NCI-H187 treated with DMSO at 0.1 percent for 48 hours (cell line): ENCODE results near the gene EFHC2.

Source experiments
- DNase-seq: peaks from one replicate; lab custom pipeline; 2025; lab: John Stamatoyannopoulos, UW

Gene EFHC2, protein sequence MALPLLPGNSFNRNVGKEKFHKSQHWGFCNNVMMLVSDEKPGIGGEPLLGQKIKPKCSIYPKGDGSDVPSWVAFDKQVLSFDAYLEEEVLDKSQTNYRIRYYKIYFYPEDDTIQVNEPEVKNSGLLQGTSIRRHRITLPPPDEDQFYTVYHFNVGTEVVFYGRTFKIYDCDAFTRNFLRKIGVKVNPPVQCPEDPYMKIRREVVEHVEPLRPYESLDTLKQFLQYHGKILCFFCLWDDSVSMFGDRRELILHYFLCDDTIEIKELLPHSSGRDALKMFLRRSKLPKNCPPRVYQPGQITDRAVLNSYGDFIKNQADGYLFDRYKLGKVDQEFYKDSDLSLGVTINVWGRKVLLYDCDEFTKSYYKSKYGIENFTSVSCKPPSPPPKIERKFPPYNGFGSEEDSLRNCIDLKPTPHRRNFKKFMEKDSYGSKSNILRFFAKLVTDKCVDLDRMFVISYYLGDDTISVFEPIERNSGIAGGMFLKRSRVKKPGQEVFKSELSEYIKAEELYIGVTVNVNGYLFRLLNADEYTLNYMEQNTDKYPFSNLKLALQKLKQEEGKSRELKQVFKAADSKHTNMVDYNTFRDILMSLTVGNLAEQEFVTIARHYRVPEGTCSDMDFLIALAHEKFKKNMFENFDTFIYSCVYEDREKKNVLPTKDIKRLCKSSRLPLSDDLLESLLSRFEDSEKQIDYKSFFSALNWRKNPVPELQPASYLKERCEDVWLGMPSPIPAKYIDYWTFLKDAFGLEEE

GRCh38 chrX:44343412-44344141 is at the start of gene EFHC2:
TSS of gene EFHC2 (minus strand) at chrX:44343672. CDS start at chrX:44343588, 84 bp downstream.
- no peak for DNase-seq

DNA sequence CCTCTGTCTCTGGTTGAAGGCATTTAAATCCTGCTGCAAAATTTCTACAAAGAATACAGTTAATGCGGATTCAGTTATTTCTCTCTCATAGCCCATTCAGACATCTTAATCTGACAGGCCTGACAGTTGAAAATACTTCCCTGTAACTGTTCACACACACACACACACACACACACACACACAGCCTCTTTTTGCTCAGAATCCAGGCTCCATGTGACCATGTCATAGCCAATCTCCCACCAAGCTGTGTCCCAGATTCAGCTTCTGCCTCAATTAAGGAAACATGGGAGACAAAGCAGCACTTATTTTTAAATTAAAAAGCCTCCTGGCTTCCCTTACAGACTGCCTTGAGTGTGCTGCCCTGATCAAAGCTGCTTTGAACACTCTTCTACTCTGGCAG is 49.3 kb upstream of the EFHC2 start:
- DNase-seq, result no peak

- DNase-seq, result no peak
Observed at GRCh38 chrX:44384688-44385338, 41.3 kb upstream of the EFHC2 start.

GRCh38 chrX:44382871-44383270 is 39.4 kb upstream of the EFHC2 start:
- DNase-seq, result no peak

- no peak for DNase-seq
Observed at GRCh38 chrX:44352758-44353157, 9.3 kb upstream of the EFHC2 start.

GRCh38 chrX:44349561-44349960 is 6.1 kb upstream of the EFHC2 start:
- no peak for DNase-seq

DNA sequence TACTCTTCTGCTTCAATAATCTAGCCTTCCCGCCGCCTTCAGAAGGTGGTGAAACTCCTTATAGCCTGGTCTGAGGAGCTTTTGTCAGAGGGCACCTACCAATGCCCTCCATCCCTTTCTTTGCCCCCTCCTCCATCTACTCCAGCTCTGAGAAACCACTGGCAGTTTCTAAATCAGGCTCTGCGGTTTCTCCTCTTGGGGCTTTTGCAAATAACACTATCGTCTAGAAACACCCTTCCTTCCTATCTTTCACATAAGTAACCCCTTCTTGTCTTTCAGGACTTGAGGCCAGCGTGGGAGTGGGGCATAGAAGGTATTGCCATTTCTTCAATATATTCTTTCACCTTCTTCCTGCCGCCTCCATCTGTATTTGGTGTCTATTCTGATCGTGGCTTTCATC is 1.2 kb upstream of the EFHC2 start:
- no peak for DNase-seq

- no peak for DNase-seq
Observed at GRCh38 chrX:44344194-44344593, 722 bp upstream of the EFHC2 start.

DNA sequence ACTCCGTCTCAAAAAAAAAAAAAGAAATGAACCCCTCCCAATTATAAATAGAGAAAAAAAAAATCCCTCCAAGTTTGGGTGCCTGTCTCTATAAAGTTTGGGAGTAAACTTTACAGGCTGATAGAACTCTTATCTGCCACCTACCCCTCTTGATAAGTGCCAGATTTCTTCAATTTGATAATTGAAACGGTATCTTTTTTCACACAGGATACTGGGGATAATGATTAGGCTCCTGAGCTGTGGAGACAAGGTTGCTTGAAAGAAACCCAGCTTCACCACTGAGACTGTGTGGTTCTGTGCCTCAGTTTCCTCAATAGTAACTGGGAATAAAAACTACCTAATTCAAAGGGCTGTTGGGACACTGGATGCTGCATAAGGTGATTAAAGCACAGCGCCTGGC is 606 bp downstream of the EFHC2 start:
- no peak for DNase-seq

- no peak for DNase-seq
Observed at GRCh38 chrX:44338361-44338760, 5.1 kb downstream of the EFHC2 start.

GRCh38 chrX:44332437-44332836 is 11.0 kb downstream of the EFHC2 start:
- DNase-seq, result no peak

DNA sequence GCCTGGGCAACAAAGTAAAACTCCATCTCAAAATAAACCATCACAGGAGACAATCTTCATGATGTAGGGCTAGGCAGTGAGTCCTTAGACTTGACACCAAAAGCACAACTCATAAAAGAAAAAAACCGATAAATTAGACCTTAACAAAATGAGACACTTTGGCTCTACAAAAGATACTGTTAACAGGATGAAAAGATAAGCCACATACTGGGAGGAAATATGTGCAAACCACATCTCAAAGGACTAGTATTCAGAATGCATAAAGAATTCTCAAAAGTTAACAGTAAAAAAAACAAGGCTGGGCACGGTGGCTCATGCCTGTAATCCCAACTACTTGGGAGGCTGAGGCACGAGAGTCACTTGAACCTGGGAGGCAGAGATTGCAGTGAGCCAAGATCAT is 13.2 kb downstream of the EFHC2 start:
- no peak for DNase-seq

DNA sequence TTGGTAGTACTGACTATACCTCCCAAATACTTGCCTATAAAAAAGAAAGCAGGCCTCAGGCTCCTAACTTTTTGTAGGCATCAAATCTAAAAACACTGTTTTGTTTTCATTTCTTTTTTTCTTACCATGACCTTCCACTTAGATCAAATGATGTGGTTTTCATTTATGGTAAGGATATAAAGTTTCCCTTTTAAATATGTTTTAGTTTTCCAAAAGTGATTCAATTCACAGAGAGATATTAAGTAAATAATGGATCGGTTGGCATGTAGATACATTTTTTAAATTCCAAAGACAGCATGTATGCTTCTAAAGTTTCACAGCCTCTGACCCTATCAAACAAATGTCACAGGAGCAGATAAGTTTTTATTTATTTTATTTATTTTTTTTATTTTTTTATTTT is 23.9 kb downstream of the EFHC2 start:
- DNase-seq, result no peak

GRCh38 chrX:44317181-44317580 is 26.3 kb downstream of the EFHC2 start:
- DNase-seq, result no peak

- DNase-seq, result no peak
Observed at GRCh38 chrX:44314808-44315207, 28.7 kb downstream of the EFHC2 start.

DNA sequence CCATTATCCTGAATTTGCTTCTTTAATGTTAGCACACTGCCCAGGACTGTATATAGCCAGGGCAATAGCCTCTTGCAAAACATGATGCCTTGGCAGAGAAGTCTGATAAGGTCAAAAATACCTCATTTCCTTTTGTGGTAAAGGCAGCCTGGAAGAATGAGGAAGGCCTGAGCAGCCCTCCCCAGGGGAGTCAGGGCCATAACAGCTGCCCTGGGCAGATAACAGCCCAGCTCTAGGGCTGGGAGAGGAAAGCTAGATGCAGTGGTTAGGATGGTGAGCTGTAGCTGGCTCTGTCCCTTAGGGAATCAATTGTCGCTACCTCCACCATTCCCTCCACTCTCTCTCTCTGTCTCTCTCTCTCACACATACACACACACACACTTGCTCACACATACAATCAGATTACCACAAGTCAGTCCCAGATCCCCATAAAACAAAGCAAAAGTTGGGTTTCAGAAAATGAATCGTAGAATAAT is 29.2 kb downstream of the EFHC2 start:
- no peak for DNase-seq

DNA sequence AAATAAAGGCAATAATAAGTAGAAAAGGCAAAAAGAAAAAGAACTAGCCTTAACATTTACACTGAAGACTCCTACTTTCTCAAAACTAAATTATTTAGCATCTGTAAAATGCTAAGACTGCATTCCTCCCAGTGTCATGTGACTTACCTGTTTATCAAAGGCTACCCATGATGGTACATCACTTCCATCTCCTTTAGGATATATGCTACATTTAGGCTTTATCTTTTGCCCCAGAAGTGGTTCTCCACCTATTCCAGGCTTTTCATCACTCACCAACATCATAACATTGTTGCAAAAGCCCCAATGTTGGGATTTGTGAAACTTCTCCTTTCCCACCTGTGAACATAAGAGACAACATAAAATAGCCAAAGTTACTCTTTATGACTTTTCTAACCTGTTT is 31.1 kb downstream of the EFHC2 start:
- DNase-seq, result no peak

DNA sequence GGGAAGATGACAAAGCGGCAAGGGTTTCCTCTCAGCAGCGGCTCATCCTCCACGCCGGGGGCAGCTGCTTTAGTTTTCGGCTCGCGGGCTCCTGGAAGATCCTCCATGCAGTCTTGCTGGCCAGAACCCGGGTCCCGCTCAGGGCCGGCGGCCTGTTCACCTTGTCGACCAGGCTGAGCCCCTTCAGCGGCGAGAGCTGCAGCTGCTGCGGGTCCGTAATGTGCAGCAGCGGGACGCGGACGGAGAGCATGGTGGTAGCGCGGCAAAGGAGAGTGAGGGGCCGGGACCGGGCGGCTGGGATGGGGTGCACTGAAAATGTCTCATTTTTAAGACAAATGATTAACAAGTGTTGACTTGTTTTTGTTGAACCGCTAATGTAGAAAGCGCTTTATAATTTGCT is 33.2 kb downstream of the EFHC2 start:
- no peak for DNase-seq

- no peak for DNase-seq
Observed at GRCh38 chrX:44308869-44309268, 34.6 kb downstream of the EFHC2 start.

DNA sequence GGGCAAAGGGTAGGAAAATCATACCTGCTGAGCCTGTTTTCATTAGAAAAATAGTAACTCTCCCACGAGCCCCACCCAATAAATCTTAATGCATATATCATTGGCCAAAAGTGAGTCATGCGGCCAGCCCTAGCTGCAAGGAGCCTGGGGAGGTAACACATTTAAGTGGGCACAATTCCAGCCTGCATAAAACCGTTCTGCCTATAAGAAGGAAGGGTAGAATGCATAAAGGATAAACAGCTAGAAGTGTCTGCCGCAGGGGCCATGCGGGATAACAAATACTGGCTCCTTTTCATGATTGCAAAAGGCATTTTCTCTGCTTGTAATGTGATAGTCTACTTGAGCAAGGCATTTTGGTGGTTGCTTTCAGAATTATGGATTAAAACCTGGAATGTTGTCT is 37.1 kb downstream of the EFHC2 start:
- DNase-seq, result no peak

- no peak for DNase-seq
Observed at GRCh38 chrX:44305921-44306320, 37.6 kb downstream of the EFHC2 start.

DNA sequence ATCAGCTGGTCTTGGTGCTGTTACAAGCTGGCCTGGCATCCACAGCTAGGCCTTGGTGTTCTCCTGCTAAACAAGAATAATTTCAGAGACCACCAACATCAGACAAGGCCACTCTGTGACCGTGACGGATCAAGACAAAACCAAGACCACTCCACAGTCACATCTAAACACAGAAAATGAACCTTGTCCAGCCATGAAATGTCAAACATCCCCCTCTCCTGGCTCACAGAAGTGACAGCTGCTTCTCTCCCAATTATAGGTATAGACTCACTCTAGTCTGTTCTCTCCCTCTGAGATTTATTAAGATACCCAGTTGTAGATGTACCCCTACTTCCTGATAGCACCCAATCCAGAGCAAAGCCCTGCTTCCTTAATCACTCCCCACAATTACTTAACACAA is 40.4 kb downstream of the EFHC2 start:
- no peak for DNase-seq
